Adrenal gland (tissue), 12 donors: ENCODE results near the gene RANBP9. TPM values are rescaled to one million over a fixed set of nuclear protein-coding genes. Genes with fewer than 3 reads are reported as not detected.

ENCODE experiments used
- DNase-seq, 7 donors: peaks; one replicate each; pipeline ENCODE4 v3.0.0-alpha.2; 2019 to 2020
- H3K27ac ChIP-seq, 5 donors: fragments of 200-600 bp; sonication (generic) in 4 of 5; 1 replicate in 3 of 5; 2 replicates in 2 of 5; pipeline versions ENCODE4 v1.5.1 to v1.8.0; 2016 to 2020; ENCODE audit warnings: mild to moderate bottlenecking in 1 of 5
- H3K27me3 ChIP-seq: fragments of 200-600 bp; 2 replicates; pipeline ENCODE4 v1.8.0; 2021
- H3K36me3 ChIP-seq, 2 donors: fragments of 200-600 bp; replicated peaks in 1 of 2; 1 replicate in 1 of 2; 2 replicates in 1 of 2; pipeline versions ENCODE4 v1.5.1 to v1.8.0; 2018 to 2022
- H3K4me1 ChIP-seq, 2 donors: fragments of 200-600 bp; replicated peaks in 1 of 2; 1 replicate in 1 of 2; 2 replicates in 1 of 2; pipeline versions ENCODE4 v1.5.1 to v1.8.0; 2018 to 2021
- H3K4me3 ChIP-seq, 4 donors: fragments of 200-600 bp; sonication (generic) in 3 of 4; one replicate each; pipeline ENCODE4 v1.5.1; 2016 to 2018
- H3K9me3 ChIP-seq, 3 donors: fragments of 200-600 bp; sonication (generic) in 1 of 3; replicated peaks in 1 of 3; 1 replicate in 2 of 3; 2 replicates in 1 of 3; pipeline versions ENCODE4 v1.5.1 to v1.8.0; 2016 to 2021
- CTCF ChIP-seq, 6 experiments: fragments of 450-650 bp in 4 of 6; fragments of 200-600 bp in 2 of 6; sonication (generic) in 1 of 6; IDR thresholded peaks; 1 replicate in 5 of 6; 2 replicates in 1 of 6; pipeline versions ENCODE4 v1.5.1 to v1.8.0; 2016 to 2021; ENCODE audit warnings: antibody characterized with exemption in 6 of 6, mild to moderate bottlenecking in 2 of 6, moderate library complexity in 1 of 6
- POLR2A ChIP-seq, 2 donors: fragments of 450-650 bp; IDR thresholded peaks; one replicate each; pipeline ENCODE4 v1.6.1; 2017; ENCODE audit warnings: antibody characterized with exemption in 2 of 2, mild to moderate bottlenecking in 2 of 2, moderate library complexity in 1 of 2
- WGBS, 4 donors: extraction: QIAGEN DNeasy Blood & Tissue Kit in 2 of 4; methylation state at CpG; one replicate each; pipeline versions ENCODE4 v1.1.5 to v1.1.7; 2013 to 2017; 5-methylcytosine and 5-hydroxymethylcytosine counted together
- intact Hi-C, 2 donors: fragments of 100-400 bp; cut with DNase I; formaldehyde crosslinking; loops; one replicate each; pipeline versions ENCODE4 v1.14.1 to v1.15.0; 2022 to 2023
- polyA plus RNA-seq, 3 donors: library from polyadenylated mRNA; stranded (reverse); fragments of 200-250 nt in 2 of 3; fragments of 350-450 nt in 1 of 3; fragmentation: Illumina TruSeq in 1 of 3; extraction: RNeasy Lipid Tissue Mini Kit (QIAGEN cat#74804) in 1 of 3; gene quantifications; one replicate each; pipeline ENCODE4 v1.2.3, GENCODE V29; 2013 to 2014
- total RNA-seq, 9 donors: library from RNA; depleted of rRNA in 4 of 9; stranded (reverse); fragments of >200 nt in 4 of 9; fragments of 120-200 nt in 1 of 9; fragmentation: NEBNext Ultra II Directional in 1 of 9; extraction: Animal tissue kit (Norgen Biotek cat#: 25700) in 1 of 9; gene quantifications; one replicate each; pipeline versions ENCODE4 v1.1.0 to v1.2.4, GENCODE V29; 2013 to 2023
- donor health status: healthy with polysubstance abuse.
- donor health status: Bipolar disorder and iron deficiency.
- donor health status: DM: yes; HTN: yes; CAD: no.
- donor health status: DM: no; HTN: no; CAD: no.
- donor health status: DM: no; HTN: no; CAD: no.
- donor health status: DM: yes; HTN: yes; CAD: no.

The RANBP9 gene
- total and polyA plus RNA-seq, 12 donors, result 20.1 to 63.1 (median 37.9) TPM

DNA sequence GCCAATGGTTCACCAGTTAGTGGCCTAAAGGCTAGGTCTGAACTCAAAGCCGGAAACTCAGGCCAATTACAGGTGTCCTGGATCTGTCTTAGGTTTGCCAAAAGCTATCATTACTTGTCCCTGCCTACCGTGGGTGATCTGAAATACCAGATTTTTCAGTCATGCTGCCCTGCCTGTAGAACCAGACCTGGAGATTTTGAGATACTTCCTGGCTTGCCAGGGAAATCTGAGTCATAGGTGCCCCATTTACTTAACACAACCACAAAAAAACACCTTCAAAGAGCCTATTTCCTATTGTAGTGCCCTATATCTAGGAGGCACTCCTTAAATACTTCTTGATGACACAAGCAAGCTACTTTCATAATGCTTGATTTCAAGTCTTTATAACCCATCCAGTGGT, 13.9 kb upstream of the RANBP9 start:
- intact Hi-C loops, result no loop called here

DNA sequence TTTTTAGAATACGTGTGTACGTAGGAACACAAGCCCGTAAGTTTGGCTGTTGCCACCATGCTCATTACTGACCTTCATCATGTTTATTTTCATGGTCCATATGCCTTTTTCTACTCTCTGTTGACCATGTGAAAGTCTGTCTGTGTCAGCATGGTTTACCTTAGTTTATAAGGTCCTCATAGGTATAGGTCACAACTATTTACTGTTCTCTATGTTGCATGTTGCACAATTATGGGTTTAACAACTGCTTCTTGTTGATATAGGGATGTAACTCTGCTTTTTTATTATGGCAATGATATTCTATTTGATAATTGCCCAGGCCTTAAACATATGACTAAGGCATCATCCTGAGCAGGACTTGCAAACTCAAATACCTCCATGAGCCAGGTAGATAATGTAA, 13.4 kb upstream of the RANBP9 start:
- intact Hi-C loops, result no loop called here
- 93 to 100% (median 98%) methylated on average over 3 of the region's 3 CpGs for WGBS, 4 donors
- Histone ChIP-seq H3K27me3 (no peaks in the 10 kb centered on the region), H3K4me3 (no peak overlapping the region), H3K4me1 (no peaks in the 10 kb centered on the region), H3K36me3 (no peaks in the 10 kb centered on the region), H3K9me3 (no peaks in the 10 kb centered on the region), H3K27ac (no peak overlapping the region)
- DNase-seq, result no peak
- TF ChIP-seq CTCF (IDR thresholded peaks at IDR 0.05) (no peak), POLR2A (IDR thresholded peaks at IDR 0.05) (no peak)

More for the DNA sequence above, 13.9 kb upstream of the RANBP9 start:
- H3K4me1 ChIP-seq, result no peaks in the 10 kb centered on the region
- no peaks in the 10 kb centered on the region for H3K27me3 ChIP-seq
- H3K27ac ChIP-seq, result no peak overlapping the region
- TF ChIP-seq CTCF (IDR thresholded peaks at IDR 0.05) (no peak), POLR2A (IDR thresholded peaks at IDR 0.05) (no peak)
- H3K4me3 ChIP-seq, result no peak overlapping the region
- no peak for DNase-seq
- no peaks in the 10 kb centered on the region for H3K36me3 ChIP-seq
- H3K9me3 ChIP-seq, result no peaks in the 10 kb centered on the region
- WGBS, 4 donors, result 67 to 91% (median 82%) methylated on average over 2 of the region's 2 CpGs

DNA sequence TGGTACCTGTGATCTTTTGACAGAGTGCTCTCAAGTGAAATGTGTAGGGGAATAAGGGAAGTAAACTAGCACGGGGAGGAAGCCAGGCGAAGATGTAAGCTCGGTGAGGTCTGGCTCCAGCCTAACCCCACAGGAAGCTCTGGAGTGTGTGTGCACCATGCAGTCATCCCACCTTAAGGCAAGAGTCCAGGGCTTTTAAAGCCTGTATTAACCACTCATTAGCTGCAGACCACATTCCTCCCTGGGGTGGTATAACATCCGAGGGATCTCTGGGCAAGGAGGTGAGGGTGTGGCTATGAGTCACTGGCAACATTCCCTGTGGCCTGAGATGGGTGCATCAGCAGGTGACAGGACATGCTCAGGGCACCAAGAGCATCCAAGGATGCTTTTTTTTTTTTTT, 12.5 kb upstream of the RANBP9 start:
- intact Hi-C loops, result no loop called here
- H3K27me3 ChIP-seq, result no peaks in the 10 kb centered on the region
- no peak for DNase-seq
- no peaks in the 10 kb centered on the region for H3K9me3 ChIP-seq
- TF ChIP-seq CTCF (IDR thresholded peaks at IDR 0.05) (no peak), POLR2A (IDR thresholded peaks at IDR 0.05) (no peak)
- 61 to 65% (median 64%) methylated on average over 4 of the region's 4 CpGs for WGBS, 4 donors
- no peaks in the 10 kb centered on the region for H3K36me3 ChIP-seq
- no peak overlapping the region for H3K4me3 ChIP-seq
- H3K27ac ChIP-seq, result no peak overlapping the region
- no peaks in the 10 kb centered on the region for H3K4me1 ChIP-seq

GRCh38 chr6:13722880-13723279, 11.2 kb upstream of the RANBP9 start:
- WGBS, 4 donors, result 76 to 92% (median 82%) methylated on average over 5 of the region's 5 CpGs
- Histone ChIP-seq H3K36me3 (no peaks in the 10 kb centered on the region), H3K27me3 (no peaks in the 10 kb centered on the region), H3K9me3 (no peaks in the 10 kb centered on the region), H3K4me1 (no peaks in the 10 kb centered on the region), H3K27ac (no peak overlapping the region), H3K4me3 (no peak overlapping the region)
- TF ChIP-seq POLR2A (IDR thresholded peaks at IDR 0.05) (no peak), CTCF (IDR thresholded peaks at IDR 0.05) (no peak)
- intact Hi-C loops, result no loop called here
- no peak for DNase-seq
